Endothelial cell of umbilical vein (primary cell): ENCODE results near the gene RADIL. TPM values are rescaled to one million over a fixed set of nuclear protein-coding genes. Genes with fewer than 3 reads are reported as not detected.

Source experiments
- BruUV-seq: library from RNA; stranded (reverse); fragments of 400-500 nt; replicated peaks from 2 replicates; lab custom pipeline; 2021; lab: Mats Ljungman, UMichigan
- CTCF ChIA-PET: fragments of 300-600, 350-600 bp; sonication (Branson Sonifier 250); formaldehyde crosslinking; loops from one replicate; lab custom pipeline; 2021; ENCODE audit warnings: antibody characterized with exemption, inconsistent platforms; lab: Charles Lee
- POLR2A ChIA-PET: fragments of 300-600, 350-600 bp; sonication (Branson Sonifier 250); formaldehyde crosslinking; loops from one replicate; lab custom pipeline; 2021; ENCODE audit warnings: antibody characterized with exemption, inconsistent platforms; lab: Charles Lee
- DNase-seq: peaks from one replicate; pipeline ENCODE4 v3.0.0-alpha.2; 2011; ENCODE audit warnings: low read depth, low spot score
- FAIRE-seq: peaks from 2 replicates; lab custom pipeline; 2011; peaks lifted over from hg19 to GRCh38; lab: Jason Lieb, UNC
- H2AFZ ChIP-seq: 2 replicates; pipeline ENCODE4 v1.6.0; 2012; ENCODE audit warnings: low read depth, low read length, control low read depth, inconsistent platforms
- H3K27ac ChIP-seq: 2 replicates; pipeline ENCODE4 v1.5.1; 2011; ENCODE audit warnings: low read depth, mild to moderate bottlenecking, control low read depth, low read length, moderate library complexity; ENCODE audit not compliant: insufficient read depth
- H3K27me3 ChIP-seq, 2 experiments: 2 replicates each; pipeline versions ENCODE4 v1.6.0 to v1.6.1; 2011; ENCODE audit warnings: low read length in 2 of 2, mixed read lengths in 1 of 2; ENCODE audit not compliant: control insufficient read depth in 2 of 2, insufficient read depth in 2 of 2
- H3K36me3 ChIP-seq, 2 experiments: 2 replicates in 1 of 2; 3 replicates in 1 of 2; pipeline ENCODE4 v1.5.1; 2011; ENCODE audit warnings: low read length in 2 of 2, mild to moderate bottlenecking in 1 of 2, moderate library complexity in 1 of 2; ENCODE audit not compliant: control insufficient read depth in 2 of 2, insufficient read depth in 2 of 2; ENCODE audit errors: extremely low read depth in 1 of 2
- H3K4me1 ChIP-seq: 3 replicates; pipeline ENCODE4 v1.5.1; 2011; ENCODE audit warnings: mild to moderate bottlenecking, low read length; ENCODE audit not compliant: control insufficient read depth, insufficient read depth; ENCODE audit errors: extremely low read depth
- H3K4me2 ChIP-seq: 2 replicates; pipeline ENCODE4 v1.6.1; 2011; ENCODE audit warnings: low read length, control low read depth, mixed read lengths; ENCODE audit not compliant: insufficient read depth
- H3K4me3 ChIP-seq, 3 experiments: fragments of 200-600 bp in 1 of 3; sonication (generic), shearing (Covaris generic) in 1 of 3; replicated peaks in 1 of 3; 2 replicates each; pipeline ENCODE4 v1.5.1; 2011 to 2016; ENCODE audit warnings: control low read depth in 3 of 3, low read length in 3 of 3, mild to moderate bottlenecking in 2 of 3, inconsistent platforms in 1 of 3, low read depth in 1 of 3, moderate library complexity in 1 of 3; ENCODE audit not compliant: insufficient read depth in 1 of 3
- H3K79me2 ChIP-seq: 2 replicates; pipeline ENCODE4 v1.6.0; 2012; ENCODE audit warnings: low read length, inconsistent platforms; ENCODE audit not compliant: control insufficient read depth, insufficient read depth
- H3K9ac ChIP-seq: replicated peaks from 2 replicates; pipeline ENCODE3; 2011; ENCODE audit warnings: low read length, control low read depth; ENCODE audit not compliant: insufficient read depth; ENCODE audit errors: extremely low read depth
- H3K9me1 ChIP-seq: replicated peaks from 3 replicates; pipeline ENCODE4 v1.6.0; 2011; ENCODE audit warnings: mild to moderate bottlenecking, low read length; ENCODE audit not compliant: control insufficient read depth, insufficient read depth; ENCODE audit errors: extremely low read depth
- H3K9me3 ChIP-seq: replicated peaks from 2 replicates; pipeline ENCODE4 v1.5.1; 2012; ENCODE audit warnings: low read length, inconsistent platforms; ENCODE audit not compliant: control insufficient read depth, insufficient read depth
- H4K20me1 ChIP-seq: replicated peaks from 2 replicates; pipeline ENCODE3; 2011; ENCODE audit warnings: mild to moderate bottlenecking, low read length; ENCODE audit not compliant: control insufficient read depth, insufficient read depth; ENCODE audit errors: extremely low read depth
- CTCF ChIP-seq, 2 donors: IDR thresholded peaks; 1 replicate in 1 of 2; 2 replicates in 1 of 2; pipeline ENCODE4 v1.5.1; 2011; ENCODE audit warnings: low read length in 2 of 2, mild to moderate bottlenecking in 2 of 2, moderate library complexity in 2 of 2, control low read depth in 1 of 2, inconsistent platforms in 1 of 2, low read depth in 1 of 2; ENCODE audit not compliant: insufficient read depth in 1 of 2; ENCODE audit errors: extremely low read depth in 1 of 2
- EZH2 ChIP-seq: IDR thresholded peaks from 2 replicates; pipeline ENCODE4 v1.6.1; 2012; ENCODE audit warnings: borderline replicate concordance, low read depth, mild to moderate bottlenecking, moderate library complexity, low read length, inconsistent platforms; ENCODE audit not compliant: severe bottlenecking
- FOS ChIP-seq: IDR thresholded peaks from 2 replicates; pipeline ENCODE4 v1.6.1; 2011; ENCODE audit warnings: mild to moderate bottlenecking, low read length, moderate library complexity, borderline replicate concordance; ENCODE audit not compliant: insufficient read depth
- GATA2 ChIP-seq: IDR thresholded peaks from 2 replicates; pipeline ENCODE4 v1.7.0; 2011; ENCODE audit warnings: low read depth, mild to moderate bottlenecking, moderate library complexity, mixed read lengths, low read length; ENCODE audit not compliant: insufficient read length, insufficient read depth
- JUN ChIP-seq: IDR thresholded peaks from 2 replicates; pipeline ENCODE4 v1.6.1; 2011; ENCODE audit warnings: borderline replicate concordance, low read depth; ENCODE audit not compliant: insufficient read length, insufficient read depth
- MAX ChIP-seq: IDR thresholded peaks from 2 replicates; pipeline ENCODE4 v1.6.1; 2011; ENCODE audit not compliant: insufficient read depth, insufficient read length
- MYC ChIP-seq: IDR thresholded peaks from one replicate; pipeline ENCODE4 v1.6.1; 2011; ENCODE audit warnings: mild to moderate bottlenecking, low read depth, low read length
- POLR2A ChIP-seq: IDR thresholded peaks from 2 replicates; pipeline ENCODE4 v1.6.1; 2012; ENCODE audit warnings: low read depth, mild to moderate bottlenecking, control low read depth, low read length
- POLR2AphosphoS5 ChIP-seq: IDR thresholded peaks from 2 replicates; pipeline ENCODE4 v1.6.1; 2012; ENCODE audit warnings: low read depth, mild to moderate bottlenecking, control low read depth, low read length, moderate library complexity; ENCODE audit not compliant: insufficient read depth
- dilution Hi-C: fragments of 300-500 bp; cut with MboI; formaldehyde crosslinking; loops from one replicate; pipeline ENCODE4 v1.15.0; 2019; ENCODE audit warnings: low sequenced_read_pairs; ENCODE audit not compliant: extremely low pct_ligation_motif_present
- intact Hi-C: fragments of 100-400 bp; cut with micrococcal nuclease; formaldehyde crosslinking; loops from one replicate; pipeline ENCODE4 v1.10.0; 2022
- polyA plus RNA-seq, 4 experiments: library from polyadenylated mRNA; depleted of rRNA in 3 of 4; stranded (reverse) in 3 of 4; unstranded in 1 of 4; fragments of >200 nt; gene quantifications; 2 replicates each; pipeline versions ENCODE4 v1.2.1 to v1.2.3, GENCODE V29; 2011 to 2012; ENCODE audit warnings: missing spikeins in 1 of 4
- total RNA-seq: library from RNA; stranded (reverse); gene quantifications from 2 replicates; pipeline ENCODE4 v1.2.3, GENCODE V29; 2021

The RADIL gene
- total and polyA plus RNA-seq, 2 donors (not counting 3 experiments of a cell fraction or from before 2014, with no cell fraction given) = 1.2 to 2.5 TPM

- no TSS peak for BruUV-seq
- DNase-seq = no peak
- Histone ChIP-seq H2AFZ (no peak overlapping the region), H3K4me3 (no peak overlapping the region), H3K9me3 (no peaks in the 10 kb centered on the region), H3K4me1 (no peaks in the 10 kb centered on the region), H3K27me3 (no peaks in the 10 kb centered on the region), H3K9me1 (no peaks in the 10 kb centered on the region), H3K79me2 (peaks cover 7% of the 10 kb centered on the region), H3K4me2 (no peak overlapping the region), H3K36me3 (peaks cover 23 to 57% of the 10 kb centered on the region in 2 experiments), H3K27ac (no peak overlapping the region), H3K9ac (no peak overlapping the region), H4K20me1 (no peaks in the 10 kb centered on the region)
- no peak for FAIRE-seq
- CTCF ChIA-PET = interaction anchor here (1.2 kb wide), 1 partner anchor 14 kb away, joined by 3 read pairs; no protein-coding TSS in a partner anchor
- dilution Hi-C loops (no loop called here), intact Hi-C loops (no loop called here)
- POLR2A ChIA-PET = no interaction called here
- TF ChIP-seq EZH2 (no peak), CTCF (IDR thresholded peaks at IDR 0.05; ENCODE audit: extremely low read depth in 1 of 2, insufficient read depth in 1 of 2, low read depth in 1 of 2, low read length in 2 of 2) (no peak), POLR2A (no peak), FOS (no peak), GATA2 (no peak), MYC (no peak), MAX (no peak), POLR2AphosphoS5 (no peak), JUN (no peak)
These were observed 98.7 kb downstream of the RADIL start for GRCh38 chr7:4784799-4785198.
